ENCODE results near the gene ALPK3. TPM values are rescaled to one million over a fixed set of nuclear protein-coding genes. Genes with fewer than 3 reads are reported as not detected.

Gene ALPK3
- total and polyA plus RNA-seq, 2 donors (not counting 3 experiments of a cell fraction or from before 2014, with no cell fraction given) = 18.4 to 36.2 TPM

GRCh38 chr15:84861781-84862180 is 44.6 kb downstream of the ALPK3 start:
- no peak for DNase-seq (ENCODE audit: low read depth, low spot score)
- Histone ChIP-seq H4K20me1 (replicated peaks; ENCODE audit: control insufficient read depth, extremely low read depth, insufficient read depth, low read length) (no peaks in the 10 kb centered on the region), H3K4me1 (ENCODE audit: control insufficient read depth, extremely low read depth, insufficient read depth, low read length) (no peaks in the 10 kb centered on the region), H3K79me2 (ENCODE audit: control insufficient read depth, insufficient read depth, low read length) (no peaks in the 10 kb centered on the region), H2AFZ (ENCODE audit: low read depth, low read length) (no peak overlapping the region), H3K9me1 (replicated peaks; ENCODE audit: control insufficient read depth, extremely low read depth, insufficient read depth, low read length) (no peaks in the 10 kb centered on the region), H3K27me3 (ENCODE audit: control insufficient read depth in 2 of 2, insufficient read depth in 2 of 2, low read length in 2 of 2) (no peaks in the 10 kb centered on the region), H3K27ac (ENCODE audit: insufficient read depth, low read depth, low read length) (no peak overlapping the region), H3K4me2 (ENCODE audit: insufficient read depth, low read length) (no peak overlapping the region), H3K4me3 (replicated peaks in 1 of 3; ENCODE audit: insufficient read depth in 1 of 3, low read depth in 1 of 3, low read length in 3 of 3) (no peak overlapping the region), H3K36me3 (ENCODE audit: control insufficient read depth in 2 of 2, extremely low read depth in 1 of 2, insufficient read depth in 2 of 2, low read length in 2 of 2) (peaks cover 0 to 41% of the 10 kb centered on the region in 2 experiments), H3K9me3 (replicated peaks; ENCODE audit: control insufficient read depth, insufficient read depth, low read length) (no peaks in the 10 kb centered on the region), H3K9ac (replicated peaks; ENCODE audit: extremely low read depth, insufficient read depth, low read length) (no peak overlapping the region)
- ChIA-PET POLR2A (no interaction called here), CTCF (interaction anchor here (1.6 kb wide), 1 partner anchor 17 kb away, joined by 5 read pairs; no protein-coding TSS in a partner anchor)
- dilution Hi-C loops (cut with MboI; ENCODE audit: extremely low pct_ligation_motif_present, low sequenced_read_pairs) (no loop called here), intact Hi-C loops (cut with micrococcal nuclease) (no loop called here)
- TF ChIP-seq CTCF (IDR thresholded peaks at IDR 0.05; ENCODE audit: extremely low read depth in 1 of 2, insufficient read depth in 1 of 2, low read depth in 1 of 2, low read length in 2 of 2) = no peak
- no peak for TF ChIP-seq MAX (IDR thresholded peaks at IDR 0.05; ENCODE audit: insufficient read depth, insufficient read length)
- TF ChIP-seq POLR2AphosphoS5 (IDR thresholded peaks at IDR 0.05; ENCODE audit: insufficient read depth, low read depth, low read length) = no peak
- TF ChIP-seq FOS (IDR thresholded peaks at IDR 0.05; ENCODE audit: borderline replicate concordance, insufficient read depth, low read length) = no peak
- no peak for TF ChIP-seq POLR2A (IDR thresholded peaks at IDR 0.05; ENCODE audit: low read depth, low read length)
- BruUV-seq (replicated peaks) = no TSS peak
- FAIRE-seq = no peak

Data from endothelial cell of umbilical vein (primary cell).